ENCODE measurements around the gene MYO18A.

Gene MYO18A

DNA sequence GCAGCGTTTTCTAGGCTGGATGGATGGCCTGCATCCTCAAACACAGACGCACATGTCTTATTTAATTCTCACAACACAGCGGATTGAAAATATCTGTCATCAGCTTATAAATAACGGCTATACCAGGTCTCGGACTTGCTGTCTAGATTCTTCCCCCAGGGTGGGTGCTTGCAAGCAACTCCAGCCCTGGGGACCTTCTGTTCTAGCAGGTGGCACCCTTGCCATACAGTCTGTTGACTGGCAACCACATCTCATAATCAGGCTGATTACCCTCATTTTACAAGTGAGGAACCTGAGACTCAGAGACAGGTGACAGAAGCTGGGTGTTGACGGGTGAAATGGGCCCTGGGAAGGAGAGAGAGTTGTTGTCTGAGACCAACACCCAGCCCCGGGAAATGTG lies 158.1 kb downstream of the MYO18A start:
- H3K4me2 ChIP-seq (ENCODE audit: insufficient read depth, low read length): no peak overlapping the region
- H3K27ac ChIP-seq (ENCODE audit: low read length): no peak overlapping the region
- no peaks in the 10 kb centered on the region for H3K4me1 ChIP-seq (ENCODE audit: insufficient read depth, low read length)
- no peaks in the 10 kb centered on the region for H4K20me1 ChIP-seq (ENCODE audit: insufficient read depth, low read length)
- H3K36me3 ChIP-seq (ENCODE audit: insufficient read depth, low read length): no peaks in the 10 kb centered on the region
- TF ChIP-seq, protein P1, sequence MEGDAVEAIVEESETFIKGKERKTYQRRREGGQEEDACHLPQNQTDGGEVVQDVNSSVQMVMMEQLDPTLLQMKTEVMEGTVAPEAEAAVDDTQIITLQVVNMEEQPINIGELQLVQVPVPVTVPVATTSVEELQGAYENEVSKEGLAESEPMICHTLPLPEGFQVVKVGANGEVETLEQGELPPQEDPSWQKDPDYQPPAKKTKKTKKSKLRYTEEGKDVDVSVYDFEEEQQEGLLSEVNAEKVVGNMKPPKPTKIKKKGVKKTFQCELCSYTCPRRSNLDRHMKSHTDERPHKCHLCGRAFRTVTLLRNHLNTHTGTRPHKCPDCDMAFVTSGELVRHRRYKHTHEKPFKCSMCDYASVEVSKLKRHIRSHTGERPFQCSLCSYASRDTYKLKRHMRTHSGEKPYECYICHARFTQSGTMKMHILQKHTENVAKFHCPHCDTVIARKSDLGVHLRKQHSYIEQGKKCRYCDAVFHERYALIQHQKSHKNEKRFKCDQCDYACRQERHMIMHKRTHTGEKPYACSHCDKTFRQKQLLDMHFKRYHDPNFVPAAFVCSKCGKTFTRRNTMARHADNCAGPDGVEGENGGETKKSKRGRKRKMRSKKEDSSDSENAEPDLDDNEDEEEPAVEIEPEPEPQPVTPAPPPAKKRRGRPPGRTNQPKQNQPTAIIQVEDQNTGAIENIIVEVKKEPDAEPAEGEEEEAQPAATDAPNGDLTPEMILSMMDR (IDR thresholded peaks at IDR 0.05; ENCODE audit: borderline replicate concordance, extremely low read depth, low read length, poor library complexity, severe bottlenecking): no peak
- no peak for TF ChIP-seq EZH2 (IDR thresholded peaks at IDR 0.05; ENCODE audit: borderline replicate concordance, low read depth, low read length, severe bottlenecking)
- H3K79me2 ChIP-seq (ENCODE audit: insufficient read depth, low read length): no peaks in the 10 kb centered on the region
- peaks cover 26% of the 10 kb centered on the region for H3K27me3 ChIP-seq (ENCODE audit: insufficient read depth, low read length, poor library complexity)
- H3K4me3 ChIP-seq (ENCODE audit: low read depth in 1 of 2, low read length in 2 of 2): no peak overlapping the region
- ATAC-seq (ENCODE audit: insufficient read depth, low read depth): no peak
- no peak overlapping the region for H3K9ac ChIP-seq (ENCODE audit: low read depth, low read length)
- no peak for DNase-seq
- H3K9me3 ChIP-seq (ENCODE audit: insufficient read depth, low read length, severe bottlenecking): no peaks in the 10 kb centered on the region
- no peak overlapping the region for H2AFZ ChIP-seq (ENCODE audit: low read depth, low read length)

DNA sequence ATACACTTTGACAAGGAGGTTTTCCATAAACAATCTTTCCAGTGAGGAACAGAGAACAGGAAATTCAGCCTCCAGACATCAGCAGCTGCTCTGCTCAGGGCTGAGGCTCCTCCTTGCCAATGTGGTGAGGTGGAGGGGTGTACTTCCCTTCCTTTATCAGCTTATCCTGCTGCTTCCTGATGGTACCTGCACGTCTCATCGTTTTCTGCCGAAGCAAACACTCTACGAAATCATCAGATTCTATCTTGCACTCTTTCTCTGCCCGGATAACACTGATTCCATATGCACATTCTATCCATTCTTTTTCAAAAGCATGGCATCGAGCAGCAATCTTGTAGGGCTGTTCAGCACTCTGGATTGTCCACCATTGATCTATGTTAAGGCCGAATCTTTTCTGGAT lies 159.0 kb downstream of the MYO18A start:
- no peaks in the 10 kb centered on the region for H4K20me1 ChIP-seq (ENCODE audit: insufficient read depth, low read length)
- no peak for DNase-seq
- no peaks in the 10 kb centered on the region for H3K4me1 ChIP-seq (ENCODE audit: insufficient read depth, low read length)
- no peak overlapping the region for H2AFZ ChIP-seq (ENCODE audit: low read depth, low read length)
- TF ChIP-seq, protein P1 (IDR thresholded peaks at IDR 0.05; ENCODE audit: borderline replicate concordance, extremely low read depth, low read length, poor library complexity, severe bottlenecking): no peak
- TF ChIP-seq EZH2 (IDR thresholded peaks at IDR 0.05; ENCODE audit: borderline replicate concordance, low read depth, low read length, severe bottlenecking): no peak
- no peaks in the 10 kb centered on the region for H3K9me3 ChIP-seq (ENCODE audit: insufficient read depth, low read length, severe bottlenecking)
- no peak overlapping the region for H3K4me3 ChIP-seq (ENCODE audit: low read depth in 1 of 2, low read length in 2 of 2)
- H3K79me2 ChIP-seq (ENCODE audit: insufficient read depth, low read length): no peaks in the 10 kb centered on the region
- ATAC-seq (ENCODE audit: insufficient read depth, low read depth): no peak
- no peak overlapping the region for H3K9ac ChIP-seq (ENCODE audit: low read depth, low read length)
- H3K27ac ChIP-seq (ENCODE audit: low read length): no peak overlapping the region
- peaks cover 26% of the 10 kb centered on the region for H3K27me3 ChIP-seq (ENCODE audit: insufficient read depth, low read length, poor library complexity)
- H3K4me2 ChIP-seq (ENCODE audit: insufficient read depth, low read length): no peak overlapping the region
- H3K36me3 ChIP-seq (ENCODE audit: insufficient read depth, low read length): no peaks in the 10 kb centered on the region

All from DND-41 (cell line).